ENCODE measurements around the gene UMODL1.

UMODL1 gene

DNA sequence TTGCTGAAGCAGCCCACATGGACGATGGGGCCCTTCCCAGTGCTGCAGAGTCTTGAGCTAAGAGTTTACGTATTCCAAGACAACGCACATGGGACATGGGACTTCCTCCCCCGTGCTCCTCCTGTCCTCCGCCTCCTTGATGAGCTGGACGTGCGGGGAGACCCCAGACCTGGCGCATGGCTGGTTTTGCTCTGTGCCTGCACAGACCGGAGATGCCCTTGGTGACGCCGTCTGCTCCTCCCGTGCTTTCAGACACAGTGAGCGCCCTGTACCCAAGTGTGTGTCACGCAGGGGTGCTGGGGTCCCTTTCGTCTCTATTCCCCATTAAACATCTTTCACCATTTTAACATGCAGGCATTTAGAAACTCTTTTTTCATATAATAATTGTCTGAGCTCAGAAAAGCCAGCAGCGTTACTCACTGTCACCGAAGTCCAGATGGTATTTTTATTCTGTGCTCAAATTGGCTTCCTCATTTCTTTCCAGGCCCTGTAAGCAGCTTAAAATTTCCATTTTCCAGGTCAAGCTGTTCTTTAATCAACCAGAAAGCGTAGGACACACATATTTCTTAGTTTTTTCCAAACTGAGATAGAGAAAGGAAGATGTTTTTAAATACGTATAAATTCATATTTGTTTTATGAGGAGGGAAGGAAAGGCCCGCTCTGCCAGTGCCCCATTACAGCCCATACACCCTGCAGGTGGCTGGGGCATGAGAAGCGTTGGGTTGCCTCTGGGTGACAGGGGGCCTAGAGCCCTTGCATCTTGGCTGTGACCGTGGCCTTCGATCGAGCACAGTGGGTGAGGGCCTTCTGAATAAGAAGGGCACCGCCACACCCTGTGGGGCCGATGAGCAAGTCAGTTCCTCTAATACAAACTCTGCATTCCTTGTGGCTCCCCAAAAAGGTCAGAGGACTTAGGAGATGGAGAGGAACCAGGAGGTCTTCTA, 43.0 kb upstream of the UMODL1 start:
- TF ChIP-seq, protein P1, sequence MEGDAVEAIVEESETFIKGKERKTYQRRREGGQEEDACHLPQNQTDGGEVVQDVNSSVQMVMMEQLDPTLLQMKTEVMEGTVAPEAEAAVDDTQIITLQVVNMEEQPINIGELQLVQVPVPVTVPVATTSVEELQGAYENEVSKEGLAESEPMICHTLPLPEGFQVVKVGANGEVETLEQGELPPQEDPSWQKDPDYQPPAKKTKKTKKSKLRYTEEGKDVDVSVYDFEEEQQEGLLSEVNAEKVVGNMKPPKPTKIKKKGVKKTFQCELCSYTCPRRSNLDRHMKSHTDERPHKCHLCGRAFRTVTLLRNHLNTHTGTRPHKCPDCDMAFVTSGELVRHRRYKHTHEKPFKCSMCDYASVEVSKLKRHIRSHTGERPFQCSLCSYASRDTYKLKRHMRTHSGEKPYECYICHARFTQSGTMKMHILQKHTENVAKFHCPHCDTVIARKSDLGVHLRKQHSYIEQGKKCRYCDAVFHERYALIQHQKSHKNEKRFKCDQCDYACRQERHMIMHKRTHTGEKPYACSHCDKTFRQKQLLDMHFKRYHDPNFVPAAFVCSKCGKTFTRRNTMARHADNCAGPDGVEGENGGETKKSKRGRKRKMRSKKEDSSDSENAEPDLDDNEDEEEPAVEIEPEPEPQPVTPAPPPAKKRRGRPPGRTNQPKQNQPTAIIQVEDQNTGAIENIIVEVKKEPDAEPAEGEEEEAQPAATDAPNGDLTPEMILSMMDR (IDR thresholded peaks at IDR 0.05; ENCODE audit: extremely low read depth, missing control alignments): no peak
- DNase-seq (ENCODE audit: low spot score): no peak

DNA sequence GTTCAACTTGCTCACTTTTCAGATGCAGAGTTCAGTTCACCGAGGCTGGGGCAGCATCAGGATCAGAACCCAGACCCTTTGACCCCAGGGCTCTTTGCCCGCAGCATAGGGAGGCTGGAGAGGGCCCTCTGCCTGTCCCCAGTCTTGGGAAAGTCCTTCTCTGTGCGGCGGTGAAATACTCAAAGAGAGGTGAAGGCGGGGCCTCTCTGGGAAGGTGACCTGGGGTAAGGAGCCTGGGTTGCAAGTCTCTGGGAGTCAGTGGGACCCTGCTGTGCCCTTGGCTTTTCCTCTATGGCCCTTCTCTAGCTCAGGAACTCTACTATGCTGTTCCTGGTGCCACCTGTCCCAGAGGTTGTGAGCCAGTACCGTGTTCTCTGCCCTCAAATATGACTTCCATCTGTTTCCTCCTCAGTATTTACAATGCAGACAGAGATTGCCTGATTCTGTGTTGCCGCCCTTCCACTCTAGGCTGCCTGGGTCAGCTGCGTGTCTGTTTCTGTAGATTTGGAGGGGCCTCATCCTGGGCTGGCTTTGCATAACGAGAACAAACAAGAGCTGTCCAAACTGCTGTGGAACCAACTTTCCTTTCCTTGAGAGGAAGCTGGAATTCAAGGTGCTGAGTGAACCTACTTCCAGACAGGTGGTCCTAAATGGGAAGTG, 42.2 kb upstream of the UMODL1 start:
- DNase-seq (ENCODE audit: low spot score): no peak
- TF ChIP-seq, protein P1 (IDR thresholded peaks at IDR 0.05; ENCODE audit: extremely low read depth, missing control alignments): no peak

DNA sequence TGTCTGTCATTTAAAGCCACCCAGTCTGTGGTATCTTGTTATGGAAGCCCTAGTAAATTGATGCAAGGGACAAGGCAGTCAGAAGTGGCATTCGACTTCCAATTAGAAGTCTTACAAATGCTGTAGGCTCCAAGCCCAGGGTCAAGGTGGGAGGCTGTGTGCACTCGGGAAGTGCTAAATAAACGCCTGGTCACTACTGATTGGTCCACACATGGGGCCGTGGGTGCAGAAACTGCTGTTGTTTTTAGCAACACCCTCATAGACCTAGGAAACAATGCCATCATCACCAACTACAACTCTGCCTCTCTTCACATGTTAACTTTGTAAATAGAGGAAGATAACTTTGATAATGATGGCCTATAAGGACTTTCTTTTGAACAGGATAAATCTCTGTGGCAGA, 40.8 kb upstream of the UMODL1 start:
- TF ChIP-seq, protein P1 (IDR thresholded peaks at IDR 0.05; ENCODE audit: extremely low read depth, missing control alignments): no peak
- DNase-seq (ENCODE audit: low spot score): no peak

DNA sequence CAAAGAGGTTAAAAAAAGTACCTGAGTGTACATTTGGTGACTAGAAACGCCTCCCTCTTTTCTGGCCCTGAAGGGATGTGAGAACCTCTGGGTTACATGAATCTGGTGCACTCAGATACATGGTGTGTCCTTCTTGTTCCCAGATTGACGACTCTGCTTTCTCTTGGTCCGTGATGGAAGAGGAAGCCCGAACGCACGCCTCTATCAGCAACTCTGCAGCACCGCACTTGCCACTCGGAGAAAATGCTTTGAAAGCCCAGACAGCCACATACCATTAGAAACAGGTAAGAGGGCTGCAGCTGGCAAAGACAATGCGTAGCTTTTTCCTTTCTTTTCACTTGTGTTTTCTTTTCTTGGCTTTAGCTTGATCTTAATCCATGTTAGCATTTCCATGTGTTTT, 39.9 kb upstream of the UMODL1 start:
- DNase-seq (ENCODE audit: low spot score): no peak
- TF ChIP-seq, protein P1 (IDR thresholded peaks at IDR 0.05; ENCODE audit: extremely low read depth, missing control alignments): no peak

DNA sequence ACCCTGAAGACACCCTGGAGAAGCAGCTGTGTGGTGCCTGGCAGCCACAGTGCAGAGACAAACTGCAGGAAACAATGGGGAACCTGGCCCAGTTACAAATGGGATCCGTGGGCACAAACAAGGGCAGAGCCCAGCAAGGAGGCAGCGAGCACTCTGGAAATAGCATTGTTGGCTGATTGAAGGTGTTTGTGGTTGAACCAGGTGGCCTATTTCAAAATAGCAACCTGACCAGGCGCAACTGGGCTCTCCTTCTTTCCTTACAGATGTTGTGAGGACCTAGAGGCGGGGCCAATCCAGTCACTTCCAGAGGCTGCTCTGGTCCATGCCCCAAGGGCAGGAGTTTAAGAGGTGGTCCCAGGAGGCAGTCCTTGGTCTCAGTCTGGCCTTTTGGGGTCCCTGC, 39.3 kb upstream of the UMODL1 start:
- TF ChIP-seq, protein P1 (IDR thresholded peaks at IDR 0.05; ENCODE audit: extremely low read depth, missing control alignments): no peak
- DNase-seq (ENCODE audit: low spot score): no peak

DNA sequence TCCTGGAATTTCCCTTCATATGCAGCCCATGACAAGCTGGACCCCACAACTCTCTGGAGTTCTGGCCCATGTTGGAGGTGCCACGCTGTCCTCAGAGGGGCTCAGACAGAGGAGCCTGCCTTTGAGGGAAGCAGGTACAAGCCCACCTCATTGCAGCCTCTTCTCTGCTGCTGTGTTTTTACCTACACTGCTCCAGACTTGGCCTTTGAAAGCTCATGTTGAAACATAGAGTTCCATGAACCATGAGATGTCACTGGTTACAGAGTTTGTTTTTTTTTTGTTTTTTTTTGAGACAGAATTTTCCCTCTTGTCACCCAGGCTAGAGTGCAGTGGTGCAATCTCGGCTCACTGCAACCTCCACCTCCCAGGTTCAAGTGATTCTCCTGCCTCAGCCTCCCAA, 38.9 kb upstream of the UMODL1 start:
- TF ChIP-seq, protein P1 (IDR thresholded peaks at IDR 0.05; ENCODE audit: extremely low read depth, missing control alignments): no peak
- no peak for DNase-seq (ENCODE audit: low spot score)

DNA sequence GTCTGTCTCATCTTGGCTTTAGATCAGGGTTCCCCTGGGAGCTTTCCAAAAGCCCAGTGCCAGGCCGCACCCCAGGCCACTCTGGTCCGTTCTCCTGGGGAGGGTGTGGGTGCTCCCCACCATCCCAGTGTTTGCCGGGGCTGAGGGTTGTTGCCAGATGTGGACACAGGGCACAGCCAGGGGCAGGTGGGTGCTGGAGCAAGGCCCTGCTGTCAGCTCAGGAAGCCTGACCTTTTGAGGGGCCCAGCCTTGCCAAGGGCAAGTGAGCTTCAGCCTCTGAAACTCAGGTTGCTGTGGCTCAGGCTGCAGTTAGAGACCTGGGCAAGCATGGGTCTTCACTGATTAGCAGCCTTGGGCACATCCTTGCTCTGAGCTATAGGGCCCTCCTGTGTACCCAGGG, 38.1 kb upstream of the UMODL1 start:
- TF ChIP-seq, protein P1 (IDR thresholded peaks at IDR 0.05; ENCODE audit: extremely low read depth, missing control alignments): no peak
- DNase-seq (ENCODE audit: low spot score): no peak
